ENCODE data around the gene IQSEC3. TPM values are rescaled to one million over a fixed set of nuclear protein-coding genes. Genes with fewer than 3 reads are reported as not detected.

Gene IQSEC3
- total and polyA plus RNA-seq, 8 donors, result 0.64 to 8.4 (median 6.0) TPM

DNA sequence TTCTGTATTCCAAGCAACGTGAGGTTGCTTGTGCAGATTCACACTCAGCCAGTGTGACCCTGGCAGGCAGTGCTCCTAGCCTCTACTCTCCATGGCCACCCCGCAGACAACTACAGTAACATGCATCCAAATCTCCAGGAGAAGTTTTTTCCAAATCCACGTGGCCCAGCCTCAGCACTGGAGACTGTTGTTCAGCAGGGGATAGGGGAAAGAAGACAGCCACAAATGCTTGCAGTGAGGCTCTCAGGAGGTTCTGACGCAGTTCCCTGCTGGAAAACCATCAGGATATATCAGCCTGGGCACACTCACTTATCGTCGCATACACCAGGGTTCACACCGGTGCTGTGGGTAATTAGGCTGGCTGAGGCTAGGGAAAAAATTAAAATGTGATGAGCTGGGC, 16.2 kb downstream of the IQSEC3 start:
- ATAC-seq, result no peak
- peaks cover 10 to 63% of the 10 kb centered on the region in 2 donors for H3K27me3 ChIP-seq
- H3K36me3 ChIP-seq, result no peaks in the 10 kb centered on the region
- no peak for TF ChIP-seq CTCF (IDR thresholded peaks at IDR 0.05)
- intact Hi-C loops (cut with DNase I), result no loop called here
- H3K27ac ChIP-seq, result no peak overlapping the region
- no peaks in the 10 kb centered on the region for H3K9me3 ChIP-seq
- no peak overlapping the region for H3K4me3 ChIP-seq
- H3K4me1 ChIP-seq, result no peaks in the 10 kb centered on the region
- no peak for DNase-seq

- DNase-seq (no peak), ATAC-seq (no peak)
- intact Hi-C loops (cut with DNase I), result no loop called here
- no peak overlapping the region for H3K4me3 ChIP-seq
- H3K9me3 ChIP-seq, result peaks cover 0 to 6% of the 10 kb centered on the region in 2 donors
- H3K27ac ChIP-seq, result no peak overlapping the region
- H3K27me3 ChIP-seq, result peaks cover 9 to 50% of the 10 kb centered on the region in 2 donors
- H3K4me1 ChIP-seq, result no peaks in the 10 kb centered on the region
- no peaks in the 10 kb centered on the region for H3K36me3 ChIP-seq
- TF ChIP-seq CTCF (IDR thresholded peaks at IDR 0.05), result no peak
These were observed 17.5 kb downstream of the IQSEC3 start for GRCh38 chr12:84056-84455.

DNA sequence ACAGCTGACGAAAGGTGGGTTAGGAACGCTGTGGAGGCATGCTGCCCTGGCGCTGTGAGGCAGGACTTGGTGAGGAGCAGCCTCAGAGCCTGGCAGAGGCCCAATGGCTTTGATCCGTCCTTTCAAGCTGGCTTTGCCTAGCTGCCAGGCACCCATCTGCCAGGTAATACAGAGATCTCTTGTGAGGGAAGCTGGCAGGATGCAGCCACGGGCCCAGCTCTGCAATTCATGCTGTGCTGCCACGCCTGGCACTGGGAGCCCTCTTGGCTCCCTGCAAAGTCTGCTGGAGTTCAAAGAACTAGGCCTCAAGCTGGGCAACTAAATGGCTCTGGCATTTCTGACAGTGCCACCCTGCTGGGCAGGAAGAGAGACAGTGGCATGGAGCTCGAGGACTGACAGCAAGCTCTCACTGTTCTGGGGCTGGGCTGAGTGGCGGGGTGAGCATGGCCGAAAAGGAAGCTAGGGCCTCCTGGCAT, 18.7 kb downstream of the IQSEC3 start:
- Histone ChIP-seq H3K27me3 (peaks cover under 1 to 38% of the 10 kb centered on the region in 2 donors), H3K27ac (no peak overlapping the region), H3K9me3 (peaks cover 0 to 14% of the 10 kb centered on the region in 2 donors), H3K4me3 (no peak overlapping the region), H3K36me3 (no peaks in the 10 kb centered on the region), H3K4me1 (no peaks in the 10 kb centered on the region)
- DNase-seq (no peak), ATAC-seq (no peak)
- no peak for TF ChIP-seq CTCF (IDR thresholded peaks at IDR 0.05)
- intact Hi-C loops (cut with DNase I), result no loop called here

- intact Hi-C loops (cut with DNase I), result no loop called here
- TF ChIP-seq CTCF (IDR thresholded peaks at IDR 0.05), result no peak
- ATAC-seq, result no peak
- no peak overlapping the region for H3K27ac ChIP-seq
- DNase-seq, result no peak
- no peaks in the 10 kb centered on the region for H3K36me3 ChIP-seq
- no peak overlapping the region for H3K4me3 ChIP-seq
- peaks cover 0 to 21% of the 10 kb centered on the region in 2 donors for H3K27me3 ChIP-seq
- H3K9me3 ChIP-seq, result peaks cover 0 to 18% of the 10 kb centered on the region in 2 donors
- no peaks in the 10 kb centered on the region for H3K4me1 ChIP-seq
These were observed 20.7 kb downstream of the IQSEC3 start for GRCh38 chr12:87315-87714.

DNA sequence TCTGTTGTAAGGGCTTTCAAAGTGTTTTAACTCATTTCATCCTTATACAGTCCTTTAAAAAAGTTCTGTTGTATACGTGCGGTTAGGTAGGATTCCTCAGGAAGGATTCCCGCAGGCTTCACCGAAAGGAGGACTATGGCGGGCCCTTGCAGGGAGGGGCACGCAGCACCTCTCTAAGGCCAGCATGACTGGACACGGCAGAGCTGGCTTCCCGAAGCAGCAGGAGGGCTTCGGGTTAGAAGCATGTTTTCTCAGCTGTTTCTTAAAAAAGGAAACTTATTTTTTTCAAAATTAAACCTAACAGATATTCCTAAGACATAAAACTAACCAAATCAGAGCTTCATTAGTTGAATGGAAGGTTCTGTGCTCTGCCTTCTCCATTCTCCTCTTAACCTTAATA, 21.3 kb downstream of the IQSEC3 start:
- Histone ChIP-seq H3K9me3 (peaks cover 0 to 18% of the 10 kb centered on the region in 2 donors), H3K27me3 (peaks cover 0 to 15% of the 10 kb centered on the region in 2 donors), H3K27ac (no peak overlapping the region), H3K36me3 (no peaks in the 10 kb centered on the region), H3K4me3 (no peak overlapping the region), H3K4me1 (no peaks in the 10 kb centered on the region)
- DNase-seq (no peak), ATAC-seq (no peak)
- intact Hi-C loops (cut with DNase I), result no loop called here
- TF ChIP-seq CTCF (IDR thresholded peaks at IDR 0.05), result no peak
